Left lung (tissue), 10 donors: Measurements from ENCODE around the gene PIAS1. TPM values are rescaled to one million over a fixed set of nuclear protein-coding genes. Genes with fewer than 3 reads are reported as not detected.
"Not testable (repeated sequence)": the region's sequence is repeated elsewhere in the genome, so short reads cannot be mapped to it uniquely, and the experiment has no call there.

Source experiments
- ATAC-seq: fragments of 200-7000 bp; cut with Tn5 transposase; one replicate; pipeline ENCODE4 v1.9.1; 2020; ENCODE audit warnings: moderate library complexity
- DNase-seq, 4 donors: peaks; one replicate each; pipeline ENCODE4 v3.0.0-alpha.2; 2013 to 2020
- H3K27ac ChIP-seq, 2 donors: fragments of 200-600 bp; sonication (generic) in 1 of 2; one replicate each; pipeline versions ENCODE4 v1.5.0 to v1.8.0; 2020 to 2021
- H3K27me3 ChIP-seq, 2 donors: fragments of 200-600 bp; sonication (generic) in 1 of 2; one replicate each; pipeline versions ENCODE4 v1.5.0 to v1.8.0; 2020 to 2021
- H3K36me3 ChIP-seq, 2 donors: fragments of 200-600 bp; sonication (generic) in 1 of 2; one replicate each; pipeline versions ENCODE4 v1.5.0 to v1.8.0; 2020 to 2021
- H3K4me1 ChIP-seq, 2 donors: fragments of 200-600 bp; one replicate each; pipeline ENCODE4 v1.8.0; 2021
- H3K4me3 ChIP-seq, 2 donors: fragments of 200-600 bp; sonication (generic) in 1 of 2; one replicate each; pipeline versions ENCODE4 v1.5.0 to v1.8.0; 2020 to 2021; ENCODE audit warnings: mild to moderate bottlenecking in 1 of 2
- H3K9me3 ChIP-seq, 2 donors: fragments of 200-600 bp; sonication (generic) in 1 of 2; one replicate each; pipeline versions ENCODE4 v1.5.0 to v1.8.0; 2020 to 2021
- CTCF ChIP-seq, 2 donors: fragments of 200-600 bp; sonication (generic) in 1 of 2; IDR thresholded peaks; one replicate each; pipeline versions ENCODE4 v1.5.0 to v1.8.0; 2021; ENCODE audit warnings: antibody characterized with exemption in 2 of 2
- intact Hi-C, 2 donors: fragments of 100-400 bp; cut with DNase I; formaldehyde crosslinking; loops; one replicate each; pipeline versions ENCODE4 v1.11.2 to v1.14.2; 2022
- polyA plus RNA-seq, 6 donors: library from polyadenylated mRNA; unstranded; fragments of 120-200 nt; gene quantifications; one replicate each; pipeline ENCODE4 v1.2.1, GENCODE V29; 2013; ENCODE audit not compliant: insufficient read length in 6 of 6
- total RNA-seq, 2 donors: library from RNA; stranded (reverse); fragmentation: NEBNext Ultra II Directional; extraction: Animal tissue kit (Norgen Biotek cat#: 25700); gene quantifications; one replicate each; pipeline ENCODE4 v1.2.1, GENCODE V29; 2021
- donor health status: DM: no; HTN: yes; CAD: no.
- donor health status: DM: no; HTN: no; CAD: no.

Gene PIAS1
- total and polyA plus RNA-seq, 8 donors = 44.9 to 71.4 (median 63.3) TPM

- ATAC-seq (no peak), DNase-seq (no peak)
- H3K4me1 ChIP-seq = peaks cover 11 to 40% of the 10 kb centered on the region in 2 donors
- H3K4me3 ChIP-seq = peak overlapping the region; percentile 85 to 93
- H3K9me3 ChIP-seq = no peaks in the 10 kb centered on the region
- no peaks in the 10 kb centered on the region for H3K27me3 ChIP-seq
- intact Hi-C loops = no loop called here
- TF ChIP-seq CTCF (IDR thresholded peaks at IDR 0.05) = no peak
- no peaks in the 10 kb centered on the region for H3K36me3 ChIP-seq
- H3K27ac ChIP-seq = peak overlapping the region; percentile 33 to 86
Observed at GRCh38 chr15:68230157-68231100, 176.3 kb downstream of the PIAS1 start.

- peak in 1 of 4 donors; percentile 39 for DNase-seq
Observed at GRCh38 chr15:68231102-68231818, 177.1 kb downstream of the PIAS1 start.

GRCh38 chr15:68232449-68232848, 178.3 kb downstream of the PIAS1 start:
- Histone ChIP-seq H3K4me1 (peaks cover 11 to 39% of the 10 kb centered on the region in 2 donors), H3K27me3 (no peaks in the 10 kb centered on the region), H3K4me3 (no peak overlapping the region), H3K36me3 (no peaks in the 10 kb centered on the region), H3K9me3 (no peaks in the 10 kb centered on the region), H3K27ac (peak overlapping the region in 1 of 2 donors; percentile 13)
- TF ChIP-seq CTCF (IDR thresholded peaks at IDR 0.05) = no peak
- DNase-seq (no peak), ATAC-seq (no peak)
- intact Hi-C loops = no loop called here

More at GRCh38 chr15:68231102-68231818, 177.1 kb downstream of the PIAS1 start:
- no peak overlapping the region for H3K27ac ChIP-seq
- H3K9me3 ChIP-seq = no peaks in the 10 kb centered on the region
- intact Hi-C loops = no loop called here
- H3K4me3 ChIP-seq = no peak overlapping the region
- H3K27me3 ChIP-seq = no peaks in the 10 kb centered on the region
- H3K4me1 ChIP-seq = peaks cover 11 to 40% of the 10 kb centered on the region in 2 donors
- no peak for TF ChIP-seq CTCF (IDR thresholded peaks at IDR 0.05)
- no peak for ATAC-seq
- H3K36me3 ChIP-seq = no peaks in the 10 kb centered on the region

- intact Hi-C loops = no loop called here
- ATAC-seq = no peak
- Histone ChIP-seq H3K4me3 (no peak overlapping the region), H3K9me3 (no peaks in the 10 kb centered on the region), H3K36me3 (no peaks in the 10 kb centered on the region), H3K4me1 (peaks cover 9 to 34% of the 10 kb centered on the region in 2 donors), H3K27me3 (no peaks in the 10 kb centered on the region), H3K27ac (peak overlapping the region in 1 of 2 donors; percentile 13)
- no peak for TF ChIP-seq CTCF (IDR thresholded peaks at IDR 0.05)
- DNase-seq = no peak
Observed at GRCh38 chr15:68232937-68233336, 178.8 kb downstream of the PIAS1 start.

GRCh38 chr15:68234060-68234459, 179.9 kb downstream of the PIAS1 start:
- DNase-seq (peak in 1 of 4 donors; percentile 59), ATAC-seq (no peak)
- intact Hi-C loops = no loop called here

GRCh38 chr15:68234520-68234919, 180.4 kb downstream of the PIAS1 start:
- H3K9me3 ChIP-seq, ATAC-seq, H3K27me3 ChIP-seq, H3K36me3 ChIP-seq, H3K27ac ChIP-seq, intact Hi-C loops, DNase-seq, H3K4me3 ChIP-seq: not testable (repeated sequence)
- H3K4me1 ChIP-seq = peaks cover 3 to 23% of the 10 kb centered on the region in 2 donors

More at GRCh38 chr15:68234060-68234459, 179.9 kb downstream of the PIAS1 start:
- Histone ChIP-seq H3K27me3 (no peaks in the 10 kb centered on the region), H3K36me3 (no peaks in the 10 kb centered on the region), H3K9me3 (no peaks in the 10 kb centered on the region), H3K4me3 (no peak overlapping the region), H3K4me1 (peaks cover 3 to 23% of the 10 kb centered on the region in 2 donors), H3K27ac (no peak overlapping the region)
- TF ChIP-seq CTCF (IDR thresholded peaks at IDR 0.05) = no peak
